HEK293 (cell line): ENCODE results near the gene BRD8.

ENCODE experiments used
- CTCF ChIA-PET: fragments of 350-600 bp; formaldehyde crosslinking; extraction: SDS; loops from one replicate; lab custom pipeline; 2021; ENCODE audit warnings: antibody characterized with exemption; lab: Yijun Ruan, JAX
- POLR2A ChIA-PET: fragments of 300-600 bp; formaldehyde crosslinking; extraction: SDS; loops from one replicate; lab custom pipeline; 2020; ENCODE audit warnings: antibody characterized with exemption, inconsistent platforms; lab: Yijun Ruan, JAX
- H3K27ac ChIP-seq: fragments of 200-500 bp; sonication (Bioruptor generic); 2 replicates; pipeline ENCODE4 v1.5.1; 2014; ENCODE audit warnings: low read depth, low read length, control low read depth, inconsistent platforms; ENCODE audit errors: extremely low read depth
- H3K36me3 ChIP-seq, 2 experiments: fragments of 200-500 bp in 1 of 2; sonication (Bioruptor generic) in 1 of 2; 1 replicate in 1 of 2; 2 replicates in 1 of 2; pipeline ENCODE4 v1.5.1; 2014 to 2017; ENCODE audit warnings: inconsistent platforms in 2 of 2, low read length in 2 of 2; ENCODE audit not compliant: control insufficient read depth in 2 of 2, insufficient read depth in 1 of 2
- H3K4me1 ChIP-seq: fragments of 200-500 bp; sonication (Bioruptor generic); 2 replicates; pipeline ENCODE4 v1.5.1; 2014; ENCODE audit warnings: mild to moderate bottlenecking, low read length, inconsistent platforms; ENCODE audit not compliant: control insufficient read depth, insufficient read depth
- H3K4me3 ChIP-seq: 2 replicates; pipeline ENCODE4 v1.5.1; 2011; ENCODE audit warnings: low read depth, mild to moderate bottlenecking, control low read depth, low read length, moderate library complexity
- H3K9me3 ChIP-seq: fragments of 200-500 bp; sonication (Bioruptor generic); 2 replicates; pipeline ENCODE4 v1.5.1; 2014; ENCODE audit warnings: low read depth, low read length, inconsistent platforms; ENCODE audit not compliant: control insufficient read depth, insufficient read depth
- ATF2 ChIP-seq: fragments of 450-650 bp; formaldehyde crosslinking; IDR thresholded peaks from 2 replicates; pipeline ENCODE4 v1.5.1; 2016; ENCODE audit warnings: missing biosample characterization, missing genetic modification characterization, low read depth
- BCL11A ChIP-seq: fragments of 450-650 bp; formaldehyde crosslinking; IDR thresholded peaks from 2 replicates; pipeline ENCODE4 v1.5.1; 2016; ENCODE audit warnings: low read depth, missing biosample characterization, missing genetic modification characterization
- EGR2 ChIP-seq: fragments of 450-650 bp; formaldehyde crosslinking; IDR thresholded peaks from 2 replicates; pipeline ENCODE4 v1.5.1; 2016; ENCODE audit warnings: low read depth, missing biosample characterization, missing genetic modification characterization
- MYNN ChIP-seq: fragments of 450-650 bp; formaldehyde crosslinking; IDR thresholded peaks from 2 replicates; pipeline ENCODE4 v1.5.1; 2016; ENCODE audit warnings: missing biosample characterization, missing genetic modification characterization, borderline replicate concordance
- PRDM4 ChIP-seq: fragments of 450-650 bp; formaldehyde crosslinking; IDR thresholded peaks from 2 replicates; pipeline ENCODE4 v1.5.1; 2017; ENCODE audit warnings: missing biosample characterization, missing genetic modification characterization
- SP3 ChIP-seq: fragments of 450-650 bp; formaldehyde crosslinking; IDR thresholded peaks from 2 replicates; pipeline ENCODE4 v1.5.1; 2016; ENCODE audit warnings: missing biosample characterization, missing genetic modification characterization
- ZBTB1 ChIP-seq: fragments of 450-650 bp; formaldehyde crosslinking; IDR thresholded peaks from 2 replicates; pipeline ENCODE4 v1.5.1; 2016; ENCODE audit warnings: missing biosample characterization, missing genetic modification characterization
- ZBTB26 ChIP-seq: fragments of 450-650 bp; formaldehyde crosslinking; optimal IDR thresholded peaks from 2 replicates; pipeline ENCODE3; 2016; ENCODE audit warnings: missing biosample characterization, mild to moderate bottlenecking, missing genetic modification characterization
- ZBTB7A ChIP-seq: fragments of 450-650 bp; formaldehyde crosslinking; IDR thresholded peaks from 2 replicates; pipeline ENCODE4 v1.5.1; 2016; ENCODE audit warnings: low read depth, missing biosample characterization, missing genetic modification characterization
- ZBTB8A ChIP-seq: fragments of 450-650 bp; formaldehyde crosslinking; IDR thresholded peaks from 2 replicates; pipeline ENCODE4 v1.5.1; 2016; ENCODE audit warnings: missing biosample characterization, missing genetic modification characterization
- ZFP69B ChIP-seq: fragments of 450-650 bp; formaldehyde crosslinking; IDR thresholded peaks from 2 replicates; pipeline ENCODE4 v1.5.1; 2016; ENCODE audit warnings: missing biosample characterization, missing genetic modification characterization
- ZNF157 ChIP-seq: fragments of 450-650 bp; formaldehyde crosslinking; IDR thresholded peaks from 2 replicates; pipeline ENCODE4 v1.5.1; 2016; ENCODE audit warnings: missing biosample characterization, missing genetic modification characterization
- ZNF202 ChIP-seq: fragments of 450-650 bp; formaldehyde crosslinking; IDR thresholded peaks from 2 replicates; pipeline ENCODE4 v1.5.1; 2016; ENCODE audit warnings: missing biosample characterization, missing genetic modification characterization, borderline replicate concordance
- ZNF214 ChIP-seq: fragments of 450-650 bp; formaldehyde crosslinking; IDR thresholded peaks from 2 replicates; pipeline ENCODE4 v1.5.1; 2017; ENCODE audit warnings: missing biosample characterization, mild to moderate bottlenecking, missing genetic modification characterization, borderline replicate concordance
- ZNF26 ChIP-seq: fragments of 450-650 bp; formaldehyde crosslinking; IDR thresholded peaks from 2 replicates; pipeline ENCODE4 v1.5.1; 2016; ENCODE audit warnings: missing biosample characterization, missing genetic modification characterization
- ZNF311 ChIP-seq: fragments of 450-650 bp; formaldehyde crosslinking; IDR thresholded peaks from 2 replicates; pipeline ENCODE4 v1.5.1; 2017; ENCODE audit warnings: missing biosample characterization, missing genetic modification characterization, borderline replicate concordance
- ZNF555 ChIP-seq: fragments of 450-650 bp; formaldehyde crosslinking; conservative IDR thresholded peaks from 2 replicates; pipeline ENCODE4 v1.5.1; 2017; ENCODE audit warnings: missing biosample characterization, mild to moderate bottlenecking, missing genetic modification characterization, inconsistent platforms
- ZNF561 ChIP-seq: fragments of 450-650 bp; IDR thresholded peaks from 2 replicates; pipeline ENCODE4 v1.5.1; 2018; ENCODE audit warnings: missing biosample characterization, missing genetic modification characterization, borderline replicate concordance
- ZNF610 ChIP-seq: fragments of 450-650 bp; formaldehyde crosslinking; IDR thresholded peaks from 2 replicates; pipeline ENCODE4 v1.5.1; 2016; ENCODE audit warnings: missing biosample characterization, missing genetic modification characterization, borderline replicate concordance
- ZNF707 ChIP-seq: fragments of 450-650 bp; formaldehyde crosslinking; IDR thresholded peaks from 2 replicates; pipeline ENCODE4 v1.5.1; 2016; ENCODE audit warnings: missing biosample characterization, missing genetic modification characterization
- ZNF785 ChIP-seq: fragments of 450-650 bp; formaldehyde crosslinking; IDR thresholded peaks from 2 replicates; pipeline ENCODE4 v1.5.1; 2016; ENCODE audit warnings: missing biosample characterization, missing genetic modification characterization
- ZSCAN16 ChIP-seq: fragments of 450-650 bp; formaldehyde crosslinking; IDR thresholded peaks from 2 replicates; pipeline ENCODE4 v1.5.1; 2016; ENCODE audit warnings: missing biosample characterization, missing genetic modification characterization
- TF ChIP-seq, protein P1 (sequence below): fragments of 450-650 bp; formaldehyde crosslinking; IDR thresholded peaks from 2 replicates; pipeline ENCODE4 v1.5.1; 2017; ENCODE audit warnings: missing biosample characterization, missing genetic modification characterization
- TF ChIP-seq, protein P2 (sequence below): fragments of 450-650 bp; formaldehyde crosslinking; IDR thresholded peaks from 2 replicates; pipeline ENCODE4 v1.5.1; 2016; ENCODE audit warnings: missing biosample characterization, missing genetic modification characterization

BRD8 gene

DNA sequence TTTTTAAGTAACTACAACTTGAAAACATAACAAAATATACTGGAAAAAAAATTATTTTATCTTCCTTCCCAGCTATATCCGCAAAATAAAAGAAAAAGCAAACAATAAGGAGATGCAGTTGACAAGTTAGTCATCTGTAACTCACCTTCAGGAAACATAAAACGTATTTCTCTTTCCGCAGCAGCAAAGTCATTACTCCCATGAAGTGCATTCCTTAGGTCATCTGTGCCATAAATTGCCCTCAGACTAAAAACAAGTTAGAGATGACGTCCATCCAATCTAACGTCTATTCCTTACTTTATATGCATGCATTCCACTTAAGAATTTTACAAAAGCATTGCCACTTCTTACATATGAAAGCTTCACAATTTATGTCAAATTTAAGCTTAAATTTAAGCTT lies 50.1 kb downstream of the BRD8 start:
- Histone ChIP-seq H3K36me3 (no peaks in the 10 kb centered on the region), H3K9me3 (no peaks in the 10 kb centered on the region), H3K27ac (no peak overlapping the region), H3K4me3 (no peak overlapping the region), H3K4me1 (peaks cover 12% of the 10 kb centered on the region)
- CTCF ChIA-PET, result interaction anchor here (0.5 to 6.7 kb wide), 6 partner anchors 12 to 94 kb away, joined by 3 to 54 read pairs (median 4); no protein-coding TSS in a partner anchor
- POLR2A ChIA-PET, result no interaction called here
- TF ChIP-seq ZNF157 (tag by site-specific recombination), result no peak
- TF ChIP-seq ZNF555 (tag by site-specific recombination), result no peak
- TF ChIP-seq, protein P1, sequence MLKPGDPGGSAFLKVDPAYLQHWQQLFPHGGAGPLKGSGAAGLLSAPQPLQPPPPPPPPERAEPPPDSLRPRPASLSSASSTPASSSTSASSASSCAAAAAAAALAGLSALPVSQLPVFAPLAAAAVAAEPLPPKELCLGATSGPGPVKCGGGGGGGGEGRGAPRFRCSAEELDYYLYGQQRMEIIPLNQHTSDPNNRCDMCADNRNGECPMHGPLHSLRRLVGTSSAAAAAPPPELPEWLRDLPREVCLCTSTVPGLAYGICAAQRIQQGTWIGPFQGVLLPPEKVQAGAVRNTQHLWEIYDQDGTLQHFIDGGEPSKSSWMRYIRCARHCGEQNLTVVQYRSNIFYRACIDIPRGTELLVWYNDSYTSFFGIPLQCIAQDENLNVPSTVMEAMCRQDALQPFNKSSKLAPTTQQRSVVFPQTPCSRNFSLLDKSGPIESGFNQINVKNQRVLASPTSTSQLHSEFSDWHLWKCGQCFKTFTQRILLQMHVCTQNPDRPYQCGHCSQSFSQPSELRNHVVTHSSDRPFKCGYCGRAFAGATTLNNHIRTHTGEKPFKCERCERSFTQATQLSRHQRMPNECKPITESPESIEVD (tag by site-specific recombination), result peak; percentile 95
- peak; percentile 30; the same call in 1 of the 2 replicates for TF ChIP-seq BCL11A (tag by site-specific recombination)
- TF ChIP-seq ZNF610 (tag by site-specific recombination), result no peak
- TF ChIP-seq ZBTB26 (tag by site-specific recombination), result no peak
- TF ChIP-seq ZBTB1, result 0 out of 2 replicates have a peak, but pooled peaks have one; percentile 35
- TF ChIP-seq SP3 (tag by site-specific recombination), result no peak
- TF ChIP-seq MYNN (tag by site-specific recombination), result no peak
- TF ChIP-seq ATF2 (tag by site-specific recombination), result peak; percentile 76
- no peak for TF ChIP-seq ZNF202 (tag by site-specific recombination)
- no peak for TF ChIP-seq ZNF561 (tag by site-specific recombination)
- TF ChIP-seq PRDM4 (tag by site-specific recombination), result no peak
- TF ChIP-seq ZBTB7A (tag by site-specific recombination), result no peak
- no peak for TF ChIP-seq ZNF26 (tag by site-specific recombination)
- TF ChIP-seq EGR2 (tag by site-specific recombination), result no peak
- no peak for TF ChIP-seq ZNF311 (tag by site-specific recombination)
- TF ChIP-seq ZBTB8A, result no peak
- no peak for TF ChIP-seq ZNF707 (tag by site-specific recombination)
- TF ChIP-seq, protein P2, sequence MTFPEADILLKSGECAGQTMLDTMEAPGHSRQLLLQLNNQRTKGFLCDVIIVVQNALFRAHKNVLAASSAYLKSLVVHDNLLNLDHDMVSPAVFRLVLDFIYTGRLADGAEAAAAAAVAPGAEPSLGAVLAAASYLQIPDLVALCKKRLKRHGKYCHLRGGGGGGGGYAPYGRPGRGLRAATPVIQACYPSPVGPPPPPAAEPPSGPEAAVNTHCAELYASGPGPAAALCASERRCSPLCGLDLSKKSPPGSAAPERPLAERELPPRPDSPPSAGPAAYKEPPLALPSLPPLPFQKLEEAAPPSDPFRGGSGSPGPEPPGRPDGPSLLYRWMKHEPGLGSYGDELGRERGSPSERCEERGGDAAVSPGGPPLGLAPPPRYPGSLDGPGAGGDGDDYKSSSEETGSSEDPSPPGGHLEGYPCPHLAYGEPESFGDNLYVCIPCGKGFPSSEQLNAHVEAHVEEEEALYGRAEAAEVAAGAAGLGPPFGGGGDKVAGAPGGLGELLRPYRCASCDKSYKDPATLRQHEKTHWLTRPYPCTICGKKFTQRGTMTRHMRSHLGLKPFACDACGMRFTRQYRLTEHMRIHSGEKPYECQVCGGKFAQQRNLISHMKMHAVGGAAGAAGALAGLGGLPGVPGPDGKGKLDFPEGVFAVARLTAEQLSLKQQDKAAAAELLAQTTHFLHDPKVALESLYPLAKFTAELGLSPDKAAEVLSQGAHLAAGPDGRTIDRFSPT, result peak; percentile 55; the same call in 1 of the 2 replicates
- no peak for TF ChIP-seq ZSCAN16 (tag by site-specific recombination)
- TF ChIP-seq ZNF214 (tag by site-specific recombination), result no peak
- no peak for TF ChIP-seq ZNF785
- no peak for TF ChIP-seq ZFP69B (tag by site-specific recombination)
